ENCODE results near the gene PRF1.

The PRF1 gene

DNA sequence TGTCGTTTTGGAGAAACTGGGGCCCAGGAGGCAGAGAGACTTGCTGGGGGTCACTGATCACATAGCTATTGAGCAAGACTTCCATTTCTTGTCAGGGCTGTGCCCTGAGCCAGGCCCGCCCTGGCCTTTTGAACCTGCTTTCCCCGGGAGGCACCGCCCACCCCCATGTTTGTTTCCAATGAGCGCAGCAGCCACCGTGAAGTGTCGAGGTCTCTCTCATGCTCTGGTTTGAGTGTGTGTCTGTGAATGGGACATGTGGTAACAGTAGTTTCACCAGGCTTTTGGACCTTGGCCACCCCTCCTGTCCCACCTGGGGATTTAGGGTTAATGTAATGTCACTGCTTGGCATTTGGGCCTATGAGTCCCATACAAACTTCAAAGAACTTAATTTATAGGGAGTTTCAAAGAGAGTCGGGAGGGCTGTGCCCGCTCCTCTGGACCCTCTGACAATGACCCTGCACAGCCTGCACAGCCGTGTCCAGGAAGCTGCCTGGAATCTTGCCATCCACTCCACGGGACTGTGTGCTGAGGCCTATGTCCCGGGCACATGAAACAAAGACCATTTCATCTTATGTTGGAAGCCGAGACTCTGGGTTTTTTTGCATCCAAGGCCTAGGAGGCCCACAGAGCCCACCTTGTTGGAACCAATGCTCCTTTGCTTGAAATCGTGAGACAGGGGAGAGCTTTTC, 6.3 kb downstream of the PRF1 start:
- TF ChIP-seq, protein P1, sequence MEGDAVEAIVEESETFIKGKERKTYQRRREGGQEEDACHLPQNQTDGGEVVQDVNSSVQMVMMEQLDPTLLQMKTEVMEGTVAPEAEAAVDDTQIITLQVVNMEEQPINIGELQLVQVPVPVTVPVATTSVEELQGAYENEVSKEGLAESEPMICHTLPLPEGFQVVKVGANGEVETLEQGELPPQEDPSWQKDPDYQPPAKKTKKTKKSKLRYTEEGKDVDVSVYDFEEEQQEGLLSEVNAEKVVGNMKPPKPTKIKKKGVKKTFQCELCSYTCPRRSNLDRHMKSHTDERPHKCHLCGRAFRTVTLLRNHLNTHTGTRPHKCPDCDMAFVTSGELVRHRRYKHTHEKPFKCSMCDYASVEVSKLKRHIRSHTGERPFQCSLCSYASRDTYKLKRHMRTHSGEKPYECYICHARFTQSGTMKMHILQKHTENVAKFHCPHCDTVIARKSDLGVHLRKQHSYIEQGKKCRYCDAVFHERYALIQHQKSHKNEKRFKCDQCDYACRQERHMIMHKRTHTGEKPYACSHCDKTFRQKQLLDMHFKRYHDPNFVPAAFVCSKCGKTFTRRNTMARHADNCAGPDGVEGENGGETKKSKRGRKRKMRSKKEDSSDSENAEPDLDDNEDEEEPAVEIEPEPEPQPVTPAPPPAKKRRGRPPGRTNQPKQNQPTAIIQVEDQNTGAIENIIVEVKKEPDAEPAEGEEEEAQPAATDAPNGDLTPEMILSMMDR (IDR thresholded peaks at IDR 0.05; ENCODE audit: low read depth, low read length, missing control alignments) = no peak
- no peak overlapping the region for H3K4me3 ChIP-seq (ENCODE audit: low read depth, low read length)
- no peak for DNase-seq (ENCODE audit: low read depth)

DNA sequence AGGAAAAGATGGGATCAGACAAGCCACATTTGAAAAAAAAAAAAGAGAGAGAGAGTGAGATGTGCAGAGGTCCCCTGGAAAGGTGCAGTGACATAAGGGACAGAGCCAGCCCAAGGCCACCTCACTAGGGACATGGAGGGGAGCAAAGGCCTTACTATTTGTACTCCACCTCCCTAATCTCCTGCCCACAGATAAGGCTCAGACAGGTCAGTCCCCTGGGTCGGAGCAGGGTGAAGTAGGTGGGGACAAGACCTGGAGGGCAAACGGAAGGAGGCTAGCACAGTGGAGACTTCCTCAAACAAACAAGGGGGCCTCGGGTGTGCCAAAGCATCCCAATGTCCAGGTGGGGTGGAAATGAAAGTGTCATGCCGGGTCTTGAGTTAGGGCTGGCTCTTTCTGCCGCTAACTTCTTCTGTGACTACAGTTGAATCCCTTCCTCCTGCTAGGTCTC, 7.0 kb downstream of the PRF1 start:
- TF ChIP-seq, protein P1 (IDR thresholded peaks at IDR 0.05; ENCODE audit: low read depth, low read length, missing control alignments) = no peak
- H3K4me3 ChIP-seq (ENCODE audit: low read depth, low read length) = no peak overlapping the region
- no peak for DNase-seq (ENCODE audit: low read depth)

DNA sequence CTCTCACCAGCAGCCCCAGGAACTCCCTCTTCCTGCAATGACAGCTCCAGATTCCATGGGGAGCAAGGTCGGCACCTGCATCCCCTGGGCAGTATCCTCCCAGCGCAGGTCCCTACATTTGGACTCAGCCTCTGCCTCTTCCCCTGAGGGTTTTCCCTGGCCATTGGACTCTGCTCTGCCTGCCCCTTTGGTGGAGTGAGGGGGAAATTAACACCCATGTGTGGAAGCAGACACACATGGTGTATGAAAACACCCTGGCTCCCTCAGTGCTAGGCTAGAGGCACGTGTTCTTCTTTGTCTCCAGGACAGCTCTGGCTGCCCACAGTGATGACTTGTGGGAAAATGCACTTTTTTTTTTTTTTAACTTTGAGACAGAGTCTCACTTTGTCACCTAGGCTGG, 8.4 kb downstream of the PRF1 start:
- H3K4me3 ChIP-seq (ENCODE audit: low read depth, low read length) = no peak overlapping the region
- TF ChIP-seq, protein P1 (IDR thresholded peaks at IDR 0.05; ENCODE audit: low read depth, low read length, missing control alignments) = no peak
- DNase-seq (ENCODE audit: low read depth) = no peak

DNA sequence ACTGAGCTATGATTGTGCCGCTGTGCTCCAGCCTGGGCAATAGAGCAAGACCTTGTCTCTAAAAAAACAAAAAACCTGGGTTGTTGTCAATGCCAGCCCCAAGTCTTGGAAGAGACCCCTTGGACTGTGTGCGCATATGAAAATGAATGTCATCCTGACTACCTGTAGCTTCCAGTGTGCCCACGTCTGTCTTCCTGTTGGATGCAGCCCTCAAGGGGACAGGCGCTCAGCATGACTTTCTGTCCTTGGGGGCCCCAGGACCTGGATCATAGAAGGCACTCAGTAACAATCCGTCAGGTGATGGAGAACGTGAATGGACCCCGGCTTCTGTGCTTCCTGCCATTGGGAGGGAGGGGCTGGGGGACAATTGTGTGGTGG, 9.0 kb downstream of the PRF1 start:
- H3K4me3 ChIP-seq (ENCODE audit: low read depth, low read length) = no peak overlapping the region
- TF ChIP-seq, protein P1 (IDR thresholded peaks at IDR 0.05; ENCODE audit: low read depth, low read length, missing control alignments) = no peak
- DNase-seq (ENCODE audit: low read depth) = no peak

DNA sequence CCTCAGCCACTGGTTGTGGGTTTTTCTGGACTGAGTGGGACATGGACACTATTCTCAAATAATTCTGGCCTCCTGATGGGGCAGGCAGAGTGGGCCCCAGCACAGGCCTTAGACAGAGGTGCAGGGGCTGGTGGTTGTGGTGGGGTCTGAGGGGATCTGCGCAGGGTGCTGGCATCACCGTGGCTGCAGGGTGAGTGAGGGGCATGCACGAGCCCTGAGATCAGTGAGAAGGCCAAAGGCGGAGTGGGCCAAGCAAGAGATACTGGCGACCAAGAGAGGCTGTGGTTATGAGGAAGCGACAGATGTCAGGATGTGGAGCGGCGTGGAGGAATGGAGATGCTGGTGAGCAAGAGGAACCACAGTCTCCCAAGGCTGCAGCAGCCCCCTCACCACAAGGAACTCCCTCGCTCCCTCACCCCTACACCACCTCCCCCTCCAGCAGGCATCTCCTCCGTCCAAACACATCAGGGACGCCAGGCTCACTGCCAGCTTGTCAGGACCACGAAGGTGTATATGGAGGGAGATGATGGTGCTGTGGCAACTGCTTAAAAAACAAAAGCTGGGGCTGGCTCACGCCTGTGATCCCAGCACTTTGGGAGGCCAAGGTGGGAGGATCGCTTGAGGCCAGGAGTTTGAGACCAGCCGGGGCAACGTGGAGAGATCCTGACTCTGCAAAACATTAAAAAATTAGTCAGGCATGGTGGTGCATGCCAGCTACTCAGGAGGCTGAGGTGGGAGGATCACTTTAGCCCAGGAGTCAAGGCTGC, 9.6 kb downstream of the PRF1 start:
- DNase-seq (ENCODE audit: low read depth) = no peak
- TF ChIP-seq, protein P1 (IDR thresholded peaks at IDR 0.05; ENCODE audit: low read depth, low read length, missing control alignments) = no peak

DNA sequence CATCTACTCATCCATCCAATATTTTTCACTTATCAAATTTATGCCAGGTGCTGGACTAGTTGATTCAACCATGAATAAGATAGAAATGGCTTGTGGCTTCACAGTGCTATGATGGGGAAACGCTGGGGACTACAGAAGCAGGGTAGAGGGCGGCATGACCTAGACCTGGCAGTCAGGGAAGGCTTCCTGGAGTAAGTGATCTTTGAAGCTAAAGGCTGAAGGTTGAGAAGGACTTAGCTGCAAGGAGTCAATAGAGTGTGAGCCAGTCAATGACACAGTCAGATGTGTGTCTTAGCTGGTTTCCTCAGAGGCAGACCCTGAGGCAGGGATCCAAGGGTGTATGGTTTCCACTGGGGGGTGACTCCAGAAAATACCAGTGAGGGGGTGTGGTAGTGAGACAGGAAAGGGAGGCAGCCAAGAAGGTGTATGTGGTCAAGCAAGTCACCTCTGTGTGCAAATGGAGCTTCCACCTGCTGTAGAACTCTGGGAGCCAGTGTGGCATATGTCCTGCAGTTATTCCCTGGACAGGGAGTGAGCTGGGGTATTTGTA, 10.3 kb downstream of the PRF1 start:
- H3K4me3 ChIP-seq (ENCODE audit: low read depth, low read length) = no peak overlapping the region
- TF ChIP-seq, protein P1 (IDR thresholded peaks at IDR 0.05; ENCODE audit: low read depth, low read length, missing control alignments) = no peak
- DNase-seq (ENCODE audit: low read depth) = no peak

More for the DNA sequence above, 9.6 kb downstream of the PRF1 start:
- H3K4me3 ChIP-seq (ENCODE audit: low read depth, low read length) = no peak overlapping the region

All from GM12864 (cell line).